ENCODE results near the gene BAZ2B.

- no peak for TF ChIP-seq CTCF (IDR thresholded peaks at IDR 0.05 in 2 of 3, conservative IDR thresholded peaks at IDR 0.05 in 1 of 3; ENCODE audit: borderline replicate concordance in 1 of 3, insufficient read depth in 1 of 3, low read depth in 2 of 3, low read length in 2 of 3)
- no peak for TF ChIP-seq EZH2 (IDR thresholded peaks at IDR 0.05)
- no peak for TF ChIP-seq EGR1 (IDR thresholded peaks at IDR 0.05; ENCODE audit: low read depth)
- no peak for TF ChIP-seq EZH2phosphoT487 (IDR thresholded peaks at IDR 0.05; ENCODE audit: borderline replicate concordance)
Measured at GRCh38 chr2:159605441-159606178, 10.7 kb downstream of the BAZ2B start.
